D721Med (cell line): Measurements from ENCODE around the gene AXL.

Experiments used
- DNase-seq: peaks from one replicate; pipeline ENCODE4 v3.0.0; 2011; ENCODE audit warnings: low spot score; ENCODE audit not compliant: insufficient read length
- FAIRE-seq: peaks from 2 replicates; lab custom pipeline; 2011; peaks lifted over from hg19 to GRCh38; lab: Jason Lieb, UNC
- CTCF ChIP-seq: IDR thresholded peaks from 2 replicates; pipeline ENCODE4 v1.5.1; 2012; ENCODE audit warnings: mild to moderate bottlenecking, control low read depth; ENCODE audit not compliant: insufficient read depth; ENCODE audit errors: missing control alignments

Gene AXL

GRCh38 chr19:41187884-41188279, 31.1 kb upstream of the AXL start:
- DNase-seq (no peak), FAIRE-seq (no peak)
- TF ChIP-seq CTCF = no peak

- DNase-seq (no peak), FAIRE-seq (no peak)
- no peak for TF ChIP-seq CTCF
These were observed 29.5 kb upstream of the AXL start for GRCh38 chr19:41189425-41190065.

GRCh38 chr19:41192574-41193429, 26.2 kb upstream of the AXL start, which contains the start of gene CYP2S1:
TSS of gene CYP2S1 (plus strand) at chr19:41193219. CDS start at chr19:41193265, 46 bp downstream.
- no peak for DNase-seq
- TF ChIP-seq CTCF = no peak
- no peak for FAIRE-seq

- DNase-seq (no peak), FAIRE-seq (no peak)
- TF ChIP-seq CTCF = no peak
These were observed 25.4 kb upstream of the AXL start for GRCh38 chr19:41193430-41194156.

GRCh38 chr19:41194157-41194552, 24.9 kb upstream of the AXL start:
- TF ChIP-seq CTCF = no peak
- DNase-seq (no peak), FAIRE-seq (no peak)

GRCh38 chr19:41195675-41196497, 23.1 kb upstream of the AXL start:
- FAIRE-seq (no peak), DNase-seq (no peak)
- no peak for TF ChIP-seq CTCF
